COLO829 (cell line): ENCODE data around the gene GRK3.
"Not testable (repeated sequence)": the region's sequence is repeated elsewhere in the genome, so short reads cannot be mapped to it uniquely, and the experiment has no call there.

Experiments
- DNase-seq: peaks from one replicate; pipeline ENCODE4 v3.0.0; 2012; ENCODE audit warnings: low spot score

GRK3 gene

DNA sequence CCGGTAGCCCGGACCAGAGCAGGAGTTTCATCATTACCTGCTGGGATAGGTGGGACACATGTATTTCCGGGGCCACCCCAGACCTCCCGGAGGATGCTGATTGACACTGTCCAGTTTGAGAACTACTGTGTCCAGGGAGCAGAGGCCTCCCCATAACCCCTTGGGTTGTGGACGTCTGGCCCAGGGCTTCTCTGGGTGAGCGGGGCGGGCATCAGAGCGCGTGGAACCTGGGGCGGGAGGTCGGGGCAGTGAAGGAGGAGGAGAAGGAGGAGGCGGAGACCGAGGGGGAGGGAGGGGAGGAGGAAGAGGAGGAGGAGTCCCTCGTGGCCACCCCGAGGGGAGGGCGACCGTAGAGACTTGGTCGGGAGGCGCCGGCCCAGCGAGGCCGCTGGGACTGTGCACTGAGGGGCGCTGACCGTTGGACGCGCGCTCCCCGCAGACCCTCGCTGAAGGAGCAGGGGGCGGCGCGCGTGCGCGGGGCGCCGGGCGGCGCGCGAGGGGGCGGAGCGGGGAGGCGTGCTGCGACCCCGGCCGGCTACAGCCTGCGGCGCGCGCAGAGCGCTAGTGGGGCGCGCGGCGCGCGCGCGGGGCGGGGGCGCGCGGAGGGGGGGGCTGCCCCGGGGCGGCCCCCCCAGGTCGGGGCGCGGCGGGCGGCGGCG is at the start of gene GRK3:
Gene GRK3, plus strand, starts transcription at position 356 of the 659 bp plus-strand sequence. CDS start 366 bp downstream, outside the sequence.
- DNase-seq: no peak

DNA sequence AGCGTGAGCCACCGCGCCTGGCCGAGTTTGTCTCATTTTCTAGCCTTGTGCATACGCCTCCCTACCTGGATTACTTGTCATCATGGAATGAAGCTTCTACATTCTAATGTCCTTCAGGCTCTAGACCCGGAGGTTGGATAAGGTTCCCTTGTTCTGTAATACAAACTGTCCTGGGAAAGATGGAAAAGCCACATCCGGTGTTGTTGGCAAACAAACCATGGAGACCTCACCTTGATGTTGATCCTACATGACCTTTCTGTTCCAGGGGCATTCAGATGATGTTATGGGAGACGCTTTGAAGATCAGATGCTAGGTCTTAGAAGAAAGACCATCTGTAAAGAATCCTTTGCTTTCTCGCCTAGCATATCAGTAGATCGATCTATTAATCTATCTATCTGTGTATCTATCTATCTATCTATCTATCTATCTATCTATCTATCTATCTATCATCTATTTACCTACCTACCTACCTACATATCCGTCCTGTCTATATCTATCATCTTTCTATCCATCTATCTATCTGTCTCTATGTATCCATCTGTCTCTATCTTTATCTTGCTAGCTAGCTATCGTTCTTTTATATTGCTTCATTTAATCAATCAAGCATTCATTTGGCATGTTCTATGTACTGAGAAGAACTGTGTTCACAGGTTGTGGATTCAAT is 46.3 kb upstream of the GRK3 start:
- DNase-seq: no peak

DNA sequence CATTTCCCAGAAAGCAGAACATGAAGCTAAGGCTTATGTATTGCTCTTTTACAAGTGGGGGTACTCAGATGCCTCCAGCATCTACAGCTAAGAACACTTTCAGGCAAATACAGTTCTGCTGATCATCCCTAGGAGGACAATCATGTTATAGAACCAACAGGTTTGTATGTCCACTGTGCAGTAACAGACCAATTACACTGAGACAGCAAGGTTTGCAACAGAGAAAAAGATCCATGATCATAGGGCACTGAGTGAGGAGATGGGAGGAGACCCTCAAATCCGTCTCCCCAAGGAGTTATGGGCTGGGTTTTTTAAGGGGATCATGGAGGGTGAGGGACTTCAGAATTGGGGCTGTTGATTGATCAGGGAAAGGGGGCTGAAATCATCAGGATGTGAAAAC is 39.1 kb upstream of the GRK3 start:
- DNase-seq: no peak

DNA sequence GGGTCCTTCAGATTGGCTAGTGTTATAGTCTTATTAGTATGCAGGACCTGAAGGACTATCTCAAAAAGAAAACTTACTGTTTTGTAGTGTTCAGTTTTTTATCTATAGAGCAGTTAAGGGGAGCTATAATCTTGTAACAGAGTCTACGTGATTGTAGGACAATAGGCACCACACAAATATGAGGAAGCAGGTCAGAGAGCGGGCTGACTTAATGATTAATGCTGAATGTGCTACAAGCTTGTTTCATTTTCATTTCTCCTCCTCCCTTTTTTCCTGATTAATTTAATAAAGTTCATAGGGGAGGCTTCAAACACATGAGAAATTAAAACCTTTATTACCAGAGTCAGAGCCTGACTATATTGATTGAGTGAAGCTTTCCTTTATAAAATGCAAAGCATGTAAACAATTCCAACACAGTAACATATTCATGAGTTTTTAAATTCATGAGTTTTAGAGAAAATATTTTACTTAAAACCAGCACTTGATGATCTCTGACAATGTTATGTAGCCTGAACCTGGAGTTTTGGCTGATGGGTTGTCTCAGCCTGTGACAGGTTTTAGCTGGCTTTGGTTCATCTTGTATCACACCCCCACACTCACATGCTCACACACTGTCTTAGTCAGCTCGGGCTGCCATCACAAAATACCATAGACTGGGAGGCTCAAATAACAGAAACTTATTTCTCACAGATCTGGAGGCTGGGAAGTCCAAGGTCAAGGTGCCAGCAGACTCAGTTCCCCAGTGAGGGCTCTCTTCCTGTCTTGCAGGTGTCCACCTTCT is 38.5 kb upstream of the GRK3 start:
- not testable (repeated sequence) for DNase-seq

DNA sequence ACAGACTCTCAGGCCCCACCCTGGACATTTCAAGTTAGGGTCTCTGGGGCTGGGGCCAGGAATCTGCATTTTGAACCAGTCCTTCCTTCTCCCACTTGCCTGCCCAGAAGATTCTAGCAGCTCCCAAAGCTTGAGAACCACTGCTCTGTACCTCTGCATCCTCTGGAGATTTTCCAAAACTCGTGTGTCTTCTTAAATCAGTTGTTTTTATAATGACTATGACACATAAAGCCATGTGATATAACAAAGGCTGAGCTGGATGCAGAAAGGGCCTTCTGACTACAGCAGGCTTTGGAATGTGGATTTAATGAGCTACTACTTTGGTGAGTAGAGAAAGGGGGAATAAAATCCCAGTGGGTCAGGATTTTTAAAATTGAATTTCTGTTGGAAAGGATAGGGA is 37.5 kb upstream of the GRK3 start:
- not testable (repeated sequence) for DNase-seq

DNA sequence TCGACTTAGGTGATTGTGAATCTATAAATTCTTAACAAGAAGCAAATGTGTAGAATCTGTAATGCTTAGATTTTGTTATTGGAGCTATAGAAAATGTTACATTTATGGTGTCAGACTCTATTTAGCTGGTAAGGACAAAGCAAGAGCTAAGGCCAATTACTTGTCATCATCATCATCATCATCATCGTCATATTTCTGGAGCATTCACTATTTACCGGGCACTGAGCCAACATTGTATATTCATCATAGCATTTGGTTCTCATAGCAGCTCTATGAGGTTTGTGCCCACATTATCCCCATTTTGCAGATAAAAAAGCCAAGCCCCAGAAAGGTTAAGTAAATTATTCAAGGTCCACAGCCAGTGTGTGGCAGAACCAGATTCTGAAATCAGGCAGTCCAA is 36.4 kb upstream of the GRK3 start:
- not testable (repeated sequence) for DNase-seq

DNA sequence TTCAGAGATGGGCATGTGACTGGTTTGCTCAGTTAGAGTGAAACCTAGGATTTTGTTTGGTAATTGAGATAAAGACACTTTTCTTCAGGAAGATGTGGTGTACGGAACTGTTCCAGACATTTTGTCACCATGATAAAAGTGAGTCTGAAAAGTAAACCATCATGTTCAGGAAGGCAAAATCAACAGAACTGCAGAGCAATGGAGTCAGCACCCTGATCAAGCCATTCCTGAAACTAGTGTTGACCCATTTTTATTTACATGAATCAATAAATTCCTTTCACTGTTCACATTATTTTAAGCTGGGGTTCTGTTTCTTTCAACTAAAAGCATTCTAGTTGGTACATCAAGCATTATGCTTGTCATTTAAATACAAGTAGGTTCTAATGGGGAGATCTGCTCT is 35.4 kb upstream of the GRK3 start:
- not testable (repeated sequence) for DNase-seq

DNA sequence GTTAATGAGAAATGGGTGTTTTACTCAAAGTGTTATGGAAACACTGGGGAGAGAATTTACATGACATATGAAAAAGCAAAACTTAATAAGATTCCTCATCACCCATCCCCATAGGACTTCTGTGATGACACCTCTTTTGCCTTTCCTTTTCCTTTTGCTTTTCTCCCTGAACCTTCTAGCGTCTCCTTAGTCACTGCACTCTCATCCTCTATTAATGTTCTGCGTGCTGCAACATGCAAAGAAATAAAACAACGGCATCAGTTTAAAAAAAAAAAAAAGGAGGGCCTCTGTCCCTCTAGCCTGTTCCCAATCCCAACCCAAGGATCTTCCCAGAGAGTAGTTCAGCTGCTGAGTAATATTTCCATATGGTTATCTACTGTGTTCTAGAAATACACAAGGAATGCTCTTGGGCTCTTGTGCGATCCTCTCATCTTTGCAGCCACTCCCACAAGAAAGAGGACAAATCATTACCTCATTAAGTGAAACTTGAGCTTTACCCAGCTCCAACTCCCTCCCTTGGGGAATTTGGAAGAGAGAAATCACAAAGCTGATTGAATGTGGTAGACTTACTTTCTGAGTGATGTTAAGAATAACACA is 34.8 kb upstream of the GRK3 start:
- not testable (repeated sequence) for DNase-seq

DNA sequence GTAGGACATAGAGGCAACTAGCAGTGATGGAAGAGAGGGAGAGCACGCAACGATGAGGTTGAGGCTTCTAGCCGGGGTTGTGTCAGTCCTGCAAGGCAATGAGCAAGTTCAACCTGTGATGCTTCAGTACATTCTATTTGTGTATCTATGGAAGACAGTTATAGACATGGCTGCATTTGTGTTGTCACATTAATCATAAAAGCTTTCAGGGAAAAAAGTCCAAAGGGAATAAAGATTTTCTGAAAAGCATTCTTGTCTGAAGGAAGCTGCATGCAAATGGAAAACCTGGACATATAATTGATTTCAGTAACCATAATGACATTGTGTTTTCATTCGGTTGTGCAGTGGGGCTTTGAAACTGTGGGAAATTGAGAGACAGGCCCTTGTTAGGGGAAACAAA is 32.8 kb upstream of the GRK3 start:
- DNase-seq: not testable (repeated sequence)

DNA sequence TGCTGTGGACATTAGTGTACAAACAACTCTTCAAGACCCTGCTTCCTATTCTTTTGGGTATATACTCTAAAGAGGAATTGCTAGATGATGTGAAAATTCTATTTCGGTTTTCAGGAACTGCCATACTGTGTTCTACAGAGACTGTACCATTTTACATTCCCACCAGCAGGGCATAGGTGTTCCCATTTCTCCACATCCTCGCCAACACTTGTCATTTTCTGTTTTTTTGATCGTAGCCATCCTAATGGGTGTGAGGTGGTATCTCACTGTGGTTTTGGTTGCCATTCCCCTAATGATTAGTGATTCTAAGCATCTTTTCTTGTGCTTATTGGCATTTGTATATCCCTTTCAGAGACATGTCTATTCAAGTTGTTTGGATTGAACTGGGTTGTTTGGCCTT is 29.8 kb upstream of the GRK3 start:
- DNase-seq: no peak

DNA sequence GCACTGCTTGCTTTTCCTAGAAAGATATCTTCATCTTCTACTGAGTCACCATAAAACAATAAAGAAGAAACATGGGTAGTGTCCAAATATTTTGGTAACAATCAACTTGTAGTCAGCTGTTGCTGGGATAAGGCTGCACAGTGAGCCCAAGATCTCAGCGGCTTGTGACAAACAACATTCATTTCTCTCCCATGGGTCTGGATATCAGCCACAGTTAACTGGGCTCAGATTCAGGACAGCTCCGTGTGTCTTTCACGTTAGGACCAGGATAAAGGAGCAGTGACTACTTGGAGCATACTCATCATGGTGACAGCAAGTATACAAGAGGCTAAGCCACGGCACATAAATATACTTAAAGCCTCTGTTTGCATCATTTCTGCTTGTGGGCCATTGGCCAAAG is 27.9 kb upstream of the GRK3 start:
- DNase-seq: no peak

DNA sequence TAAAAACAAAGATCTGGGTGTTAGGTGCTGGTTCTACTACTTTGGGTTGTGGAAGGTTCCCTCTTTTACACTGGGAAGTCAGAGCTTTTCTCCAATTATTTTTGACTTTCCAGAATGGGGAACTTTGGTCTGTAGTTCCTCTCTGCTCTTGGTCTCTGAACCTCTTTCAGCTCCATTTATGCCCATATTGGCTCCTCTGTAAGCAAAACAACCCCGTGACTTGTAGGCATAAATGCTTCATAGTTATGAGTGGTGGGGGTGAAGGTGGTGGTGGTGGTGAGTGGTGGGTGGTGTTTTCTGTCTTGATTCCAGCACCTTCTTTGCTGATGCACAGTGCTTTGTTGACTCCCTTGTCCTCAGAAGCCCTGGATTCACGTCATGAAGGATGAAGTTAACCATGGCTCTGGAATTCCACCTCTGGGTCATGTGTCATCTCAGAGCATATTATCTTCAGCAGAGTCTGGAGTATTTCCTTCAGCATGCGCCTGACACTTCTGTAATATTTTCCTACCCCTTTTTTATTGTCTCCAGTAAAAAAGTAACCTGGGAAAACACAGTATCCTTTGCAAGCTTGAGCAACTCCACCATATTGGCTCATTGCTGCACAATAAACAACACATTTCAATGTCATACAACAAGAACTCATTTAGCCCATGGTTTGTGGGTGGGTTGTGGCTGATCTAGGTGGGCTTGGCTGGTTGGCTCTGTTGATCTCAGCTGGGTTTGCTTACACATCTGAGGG is 24.1 kb upstream of the GRK3 start:
- no peak for DNase-seq

DNA sequence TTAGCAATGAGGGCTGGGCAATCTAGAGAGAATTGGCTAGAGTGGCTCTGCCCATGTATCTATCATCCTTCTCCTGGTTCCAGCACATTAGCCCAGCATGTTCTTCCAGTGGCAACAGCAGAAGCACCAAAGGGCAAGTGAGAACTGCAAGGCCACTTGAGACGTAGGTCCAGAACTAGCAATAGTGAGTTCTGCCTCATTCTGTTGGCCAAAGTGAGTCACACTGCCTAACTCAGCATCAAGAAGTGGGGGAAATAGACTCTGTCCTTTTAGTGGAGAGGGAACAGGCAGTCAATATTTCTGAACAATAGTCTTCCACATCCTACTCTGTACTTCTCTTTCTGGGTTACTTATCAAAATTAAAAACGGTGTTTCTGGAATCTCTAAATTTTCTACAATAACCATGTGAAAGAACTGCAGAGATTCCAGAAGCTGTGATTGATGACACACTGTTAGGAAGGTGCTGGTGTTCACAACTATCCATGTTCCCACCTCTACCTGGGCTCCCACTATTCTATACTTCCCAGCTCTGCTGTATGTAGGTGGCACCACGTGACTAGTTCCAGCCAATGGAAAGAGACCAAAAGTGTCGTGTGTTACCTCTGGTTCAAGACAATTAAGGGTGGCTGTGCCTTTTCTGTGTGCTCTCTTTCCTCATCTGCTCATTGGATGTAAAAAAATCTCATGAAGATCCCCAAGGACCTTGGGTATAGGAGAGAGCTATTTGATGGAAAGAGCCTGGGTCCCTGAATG is 23.4 kb upstream of the GRK3 start:
- no peak for DNase-seq

DNA sequence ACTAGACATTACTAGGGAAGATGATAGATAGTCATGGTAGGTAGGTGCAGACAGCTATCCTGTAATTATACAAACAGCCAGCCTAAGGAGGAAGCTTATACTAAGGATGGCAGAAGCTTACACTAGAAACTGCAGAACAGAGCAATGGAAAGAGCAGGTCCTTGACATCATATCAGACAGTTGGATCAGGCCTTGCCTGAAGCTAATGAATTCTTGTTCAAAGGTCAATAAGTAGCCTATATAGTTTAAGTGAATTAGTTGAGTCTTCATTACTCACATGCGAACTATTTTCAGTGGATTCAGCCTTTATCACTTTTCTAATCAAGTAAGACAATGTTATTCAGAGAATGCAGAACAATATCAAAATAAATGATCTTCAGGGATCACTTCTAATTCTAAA is 22.3 kb upstream of the GRK3 start:
- no peak for DNase-seq

DNA sequence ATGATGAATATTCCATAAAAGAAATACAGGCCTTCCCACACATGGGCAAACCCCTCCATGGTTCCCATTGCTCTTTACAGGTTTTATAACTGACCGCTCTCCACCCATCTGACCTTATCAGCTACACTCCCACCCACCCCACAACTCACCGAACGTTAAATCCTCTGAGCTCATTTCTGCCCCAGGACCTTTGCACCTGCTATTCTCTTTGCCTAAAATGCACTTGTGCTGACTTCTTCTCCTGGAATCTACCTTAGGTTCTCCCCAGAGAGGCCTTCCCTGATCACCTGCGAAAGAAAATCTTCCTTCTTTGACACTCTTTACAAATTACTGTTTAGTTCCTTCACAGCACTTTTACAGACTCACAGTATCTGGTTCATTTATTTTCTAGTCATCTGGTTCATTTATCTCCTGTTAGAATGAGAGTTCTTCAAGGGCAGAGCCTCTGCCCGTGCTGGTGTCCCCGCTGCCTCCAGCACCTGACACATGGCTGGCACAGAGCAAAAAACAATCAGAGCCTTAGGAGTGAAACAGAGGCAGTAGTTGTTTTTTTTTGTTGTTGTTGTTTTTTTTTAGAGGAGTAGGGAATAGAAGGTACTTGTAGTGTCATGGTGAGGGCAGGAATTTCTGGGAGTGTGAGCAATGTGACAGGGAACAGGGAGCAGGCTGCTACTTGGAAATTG is 21.6 kb upstream of the GRK3 start:
- no peak for DNase-seq

DNA sequence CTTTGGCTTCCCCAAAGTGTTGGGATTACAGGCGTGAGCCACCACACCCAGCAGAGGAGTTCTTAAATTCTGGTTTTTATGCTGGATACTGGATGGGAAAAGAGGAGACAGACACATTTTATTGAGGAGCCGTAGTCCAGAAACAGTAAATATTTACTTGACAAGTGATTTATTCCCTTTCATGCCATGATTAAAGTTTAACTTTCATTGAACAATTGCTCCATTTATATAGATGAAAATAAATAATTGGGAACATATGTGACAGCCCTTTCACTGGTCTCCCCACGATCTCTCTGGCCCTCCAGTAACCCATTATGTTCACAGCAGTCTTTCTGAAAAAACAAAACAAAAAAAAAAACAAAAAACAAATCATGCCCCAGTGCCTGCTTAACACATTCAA is 19.3 kb upstream of the GRK3 start:
- DNase-seq: no peak

DNA sequence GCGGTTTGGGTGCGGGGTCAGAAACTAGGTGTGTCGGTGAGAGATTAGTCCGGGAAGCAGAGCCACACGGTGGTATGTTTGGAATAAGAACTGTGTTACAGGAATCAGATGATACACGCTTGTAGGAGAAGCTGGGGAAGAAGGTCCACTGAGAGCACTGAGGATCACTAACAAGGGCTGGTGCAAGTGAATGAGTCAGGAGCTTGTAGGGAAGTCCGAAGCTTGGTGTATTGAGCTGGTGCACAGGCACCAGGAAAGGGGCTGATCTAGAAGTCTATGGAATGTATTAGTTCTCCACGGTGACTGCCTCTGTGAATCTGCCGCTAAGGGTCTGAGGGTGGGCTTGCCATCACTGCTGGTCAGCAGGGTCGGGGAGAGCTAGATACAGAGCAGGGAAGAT is 18.8 kb upstream of the GRK3 start:
- no peak for DNase-seq

DNA sequence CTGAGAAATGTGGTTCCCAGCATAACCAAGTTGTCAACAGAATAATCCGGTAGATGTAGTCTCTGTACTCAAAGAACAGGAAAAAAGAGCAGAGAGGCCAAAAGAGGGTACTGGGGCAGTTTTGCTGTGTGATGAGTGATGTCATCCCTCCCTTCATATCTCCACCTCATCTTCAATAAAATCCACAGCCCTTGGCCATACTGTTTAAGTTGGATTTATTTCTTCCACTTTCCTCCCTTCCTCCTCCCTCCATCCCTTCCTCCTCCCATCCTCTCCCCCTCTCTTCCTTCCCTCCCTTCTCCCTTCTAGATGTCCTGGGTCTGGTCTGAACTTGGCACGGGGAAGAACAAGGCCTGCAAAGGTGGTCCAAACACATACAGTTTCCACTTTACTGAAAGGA is 18.2 kb upstream of the GRK3 start:
- DNase-seq: no peak

DNA sequence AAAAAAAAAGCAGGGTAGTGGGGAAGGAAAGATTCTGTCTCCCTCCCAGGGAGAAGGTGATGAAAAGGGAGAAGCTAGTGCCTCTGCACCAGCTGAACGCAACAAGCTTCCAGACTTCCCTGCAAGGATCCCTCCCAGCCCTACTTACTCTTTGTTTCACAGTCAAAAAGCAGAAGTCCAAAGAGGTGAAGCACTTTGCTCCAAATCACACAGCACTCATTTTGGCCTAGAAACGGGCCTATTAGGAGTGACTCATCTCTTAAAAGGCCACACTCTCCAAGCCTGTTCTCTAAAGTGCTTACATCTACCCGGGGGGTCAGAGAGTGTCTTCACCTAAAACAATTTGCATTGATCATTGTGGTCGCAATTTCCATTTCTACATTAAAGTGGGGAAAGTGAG is 17.7 kb upstream of the GRK3 start:
- no peak for DNase-seq

DNA sequence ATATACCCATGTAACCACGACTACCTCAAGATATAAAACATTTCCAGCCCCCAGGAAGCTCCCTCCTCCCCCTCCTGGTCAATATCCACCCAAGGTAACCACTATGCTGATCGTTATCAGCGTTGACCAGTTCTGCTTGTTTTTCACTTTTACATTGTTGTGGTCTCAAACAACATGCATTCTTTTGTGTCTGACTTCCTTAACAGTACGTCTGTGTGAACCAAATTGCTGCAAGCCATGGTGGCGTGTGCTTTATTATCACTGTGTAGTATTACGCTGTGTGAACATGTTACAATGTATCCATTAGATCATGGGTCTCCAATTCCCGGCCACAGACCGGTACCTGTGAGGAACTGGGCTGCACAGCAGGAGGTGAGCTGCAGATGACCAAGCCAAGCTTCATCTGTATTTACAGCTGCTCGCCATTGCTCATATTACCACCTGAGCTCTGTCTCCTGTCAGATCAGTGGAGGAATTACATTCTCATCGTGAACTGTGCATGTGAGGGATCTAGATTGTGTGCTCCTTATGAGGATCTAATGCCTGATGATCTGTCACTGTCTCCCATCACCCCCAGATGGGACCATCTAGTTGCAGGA is 15.5 kb upstream of the GRK3 start:
- no peak for DNase-seq
